22Rv1 (cell line): ENCODE data around the gene NLK.

Experiments used
- ZFX ChIP-seq: fragments of 450-650 bp; IDR thresholded peaks from 2 replicates; pipeline ENCODE4 v1.6.1; 2017; ENCODE audit warnings: antibody characterized with exemption, borderline replicate concordance
- TF ChIP-seq, protein P1 (sequence below): fragments of 450-650 bp; IDR thresholded peaks from 2 replicates; pipeline ENCODE4 v1.5.1; 2017; ENCODE audit warnings: mild to moderate bottlenecking

GRCh38 chr17:28069061-28069460 is 26.6 kb downstream of the NLK start:
- TF ChIP-seq, protein P1, sequence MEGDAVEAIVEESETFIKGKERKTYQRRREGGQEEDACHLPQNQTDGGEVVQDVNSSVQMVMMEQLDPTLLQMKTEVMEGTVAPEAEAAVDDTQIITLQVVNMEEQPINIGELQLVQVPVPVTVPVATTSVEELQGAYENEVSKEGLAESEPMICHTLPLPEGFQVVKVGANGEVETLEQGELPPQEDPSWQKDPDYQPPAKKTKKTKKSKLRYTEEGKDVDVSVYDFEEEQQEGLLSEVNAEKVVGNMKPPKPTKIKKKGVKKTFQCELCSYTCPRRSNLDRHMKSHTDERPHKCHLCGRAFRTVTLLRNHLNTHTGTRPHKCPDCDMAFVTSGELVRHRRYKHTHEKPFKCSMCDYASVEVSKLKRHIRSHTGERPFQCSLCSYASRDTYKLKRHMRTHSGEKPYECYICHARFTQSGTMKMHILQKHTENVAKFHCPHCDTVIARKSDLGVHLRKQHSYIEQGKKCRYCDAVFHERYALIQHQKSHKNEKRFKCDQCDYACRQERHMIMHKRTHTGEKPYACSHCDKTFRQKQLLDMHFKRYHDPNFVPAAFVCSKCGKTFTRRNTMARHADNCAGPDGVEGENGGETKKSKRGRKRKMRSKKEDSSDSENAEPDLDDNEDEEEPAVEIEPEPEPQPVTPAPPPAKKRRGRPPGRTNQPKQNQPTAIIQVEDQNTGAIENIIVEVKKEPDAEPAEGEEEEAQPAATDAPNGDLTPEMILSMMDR, result no peak
- TF ChIP-seq ZFX, result no peak
